HepG2 (cell line): Measurements from ENCODE around the gene OPA3. TPM values are rescaled to one million over a fixed set of nuclear protein-coding genes. Genes with fewer than 3 reads are reported as not detected.

Experiments used
- FOXP4 ChIP-seq: sonication (generic); formaldehyde crosslinking; IDR thresholded peaks from 2 replicates; pipeline ENCODE4 v1.4.0; 2020; ENCODE audit warnings: missing genetic modification reagents
- HMG20B ChIP-seq: conservative IDR thresholded peaks from 2 replicates; pipeline ENCODE4 v1.6.1; 2016; ENCODE audit warnings: missing genetic modification reagents, missing compliant biosample characterization
- ISL2 ChIP-seq: sonication (generic); formaldehyde crosslinking; IDR thresholded peaks from 2 replicates; pipeline ENCODE4 v1.5.0; 2020; ENCODE audit warnings: missing genetic modification reagents
- PHF21A ChIP-seq: sonication (generic); formaldehyde crosslinking; IDR thresholded peaks from 2 replicates; pipeline ENCODE4 v1.5.0; 2020; ENCODE audit warnings: mild to moderate bottlenecking, missing genetic modification reagents
- PRPF4 ChIP-seq: fragments of 200-400 bp; formaldehyde crosslinking; IDR thresholded peaks from 2 replicates; pipeline ENCODE4 v1.6.1; 2016; ENCODE audit warnings: low read length, low read depth; ENCODE audit not compliant: poor library complexity, severe bottlenecking
- SNAPC4 ChIP-seq: sonication (generic); formaldehyde crosslinking; IDR thresholded peaks from 2 replicates; pipeline ENCODE4 v1.4.0; 2020; ENCODE audit warnings: mild to moderate bottlenecking, missing genetic modification reagents
- ZBTB7A ChIP-seq: sonication (generic); formaldehyde crosslinking; IDR thresholded peaks from 2 replicates; pipeline ENCODE4 v1.8.0; 2022; ENCODE audit warnings: mild to moderate bottlenecking, missing genetic modification reagents
- ZNF124 ChIP-seq: sonication (generic); formaldehyde crosslinking; IDR thresholded peaks from 2 replicates; pipeline ENCODE4 v1.4.0; 2020; ENCODE audit warnings: missing genetic modification reagents
- ZNF3 ChIP-seq: IDR thresholded peaks from 2 replicates; pipeline ENCODE4 v1.7.0; 2017; ENCODE audit warnings: inconsistent platforms
- ZNF318 ChIP-seq: sonication (generic); formaldehyde crosslinking; IDR thresholded peaks from 2 replicates; pipeline ENCODE4 v1.4.0; 2020; ENCODE audit warnings: mild to moderate bottlenecking, missing genetic modification reagents
- ZNF350 ChIP-seq: sonication (generic); formaldehyde crosslinking; IDR thresholded peaks from 2 replicates; pipeline ENCODE4 v1.4.0; 2020; ENCODE audit warnings: mild to moderate bottlenecking, low read depth, missing genetic modification reagents, borderline replicate concordance
- ZNF7 ChIP-seq: IDR thresholded peaks from 2 replicates; pipeline ENCODE4 v1.6.1; 2016; ENCODE audit warnings: missing biosample characterization, missing genetic modification reagents
- polyA plus RNA-seq, 8 experiments: library from polyadenylated mRNA; depleted of rRNA in 3 of 8; stranded (reverse) in 7 of 8; unstranded in 1 of 8; fragments of >200 nt; fragmentation: Illumina TruSeq in 4 of 8; extraction: Trizol in 4 of 8; gene quantifications; 2 replicates each; pipeline versions ENCODE4 v1.2.1 to v1.2.3, GENCODE V29; 2011 to 2016; ENCODE audit warnings: low read depth in 4 of 8, missing spikeins in 1 of 8, mixed read lengths in 1 of 8; ENCODE audit not compliant: insufficient read depth in 1 of 8
- total RNA-seq, 5 experiments: library from RNA; depleted of rRNA; stranded (reverse); fragments of >200 nt; fragmentation: Illumina TruSeq; extraction: Trizol; gene quantifications; 2 replicates each; pipeline ENCODE4 v1.2.3, GENCODE V29; 2016; ENCODE audit warnings: low read depth in 1 of 5

OPA3 gene
- total and polyA plus RNA-seq, 2 of the 13 experiments (the other 11 are each of a cell fraction or from before 2014, with no cell fraction given), result 8.3 to 17.7 TPM

- TF ChIP-seq FOXP4 (CRISPR knock-in tag) (peak; percentile 45), ZNF3 (CRISPR knock-in tag) (0 out of 2 replicates have a peak, but pooled peaks have one; percentile 55), ZBTB7A (no peak), PRPF4 (peak; percentile 40), SNAPC4 (CRISPR knock-in tag) (peak; percentile 100), PHF21A (peak; percentile 81), ISL2 (peak; percentile 52; the same call in 1 of the 2 replicates), ZNF124 (peak; percentile 57; the same call in 1 of the 2 replicates), ZNF318 (CRISPR knock-in tag) (no peak), ZNF7 (CRISPR knock-in tag) (no peak), ZNF350 (CRISPR knock-in tag) (peak; percentile 80), HMG20B (CRISPR knock-in tag) (0 out of 2 replicates have a peak, but pooled peaks have one; percentile 30)
These were observed 106.0 kb downstream of the OPA3 start (continued) for GRCh38 chr19:45478454-45479238.
